Stimulated activated naive B cell treated with anti-CD40 and anti-IgM and Interleukin-4, amounts not matched to agents 10 μg/mL and 1 μg/mL and 100 μg/mL, for 72 hours (primary cell): ENCODE data around the gene OR51F2.
"Not testable (repeated sequence)": the region's sequence is repeated elsewhere in the genome, so short reads cannot be mapped to it uniquely, and the experiment has no call there.

Experiments used
- ATAC-seq, 2 donors: fragments of 150-1000 bp; cut with Tn5 transposase; replicated peaks; 2 replicates each; pipeline ENCODE4 v1.10.0; 2021; ENCODE audit warnings: moderate library complexity in 1 of 2
- DNase-seq: peaks from one replicate; pipeline ENCODE4 v3.0.0; 2021
- H3K27ac Mint-ChIP-seq: one replicate; pipeline ENCODE4 v1.8.0; 2022; ENCODE audit warnings: mild to moderate bottlenecking, mixed read lengths
- H3K27me3 Mint-ChIP-seq, 2 donors: one replicate each; pipeline ENCODE4 v1.8.0; 2022; ENCODE audit warnings: mixed read lengths in 2 of 2
- H3K36me3 Mint-ChIP-seq, 2 donors: one replicate each; pipeline ENCODE4 v1.8.0; 2022; ENCODE audit warnings: mixed read lengths in 2 of 2, mild to moderate bottlenecking in 1 of 2
- H3K4me1 Mint-ChIP-seq, 2 donors: one replicate each; pipeline ENCODE4 v1.8.0; 2022; ENCODE audit warnings: mixed read lengths in 2 of 2, mild to moderate bottlenecking in 1 of 2
- H3K4me3 Mint-ChIP-seq, 2 donors: one replicate each; pipeline ENCODE4 v1.8.0; 2022; ENCODE audit warnings: mild to moderate bottlenecking in 2 of 2, mixed read lengths in 2 of 2, moderate library complexity in 1 of 2
- H3K9me3 Mint-ChIP-seq, 2 donors: one replicate each; pipeline ENCODE4 v1.8.0; 2022; ENCODE audit warnings: mixed read lengths in 2 of 2, mild to moderate bottlenecking in 1 of 2

Gene OR51F2

GRCh38 chr11:4851033-4851432 is 29.9 kb downstream of the OR51F2 start:
- Mint-ChIP-seq H3K4me1 (no peaks in the 10 kb centered on the region), H3K27me3 (peaks cover 9 to 14% of the 10 kb centered on the region in 2 donors), H3K4me3 (no peak overlapping the region), H3K9me3 (no peaks in the 10 kb centered on the region), H3K27ac (no peak overlapping the region), H3K36me3 (no peaks in the 10 kb centered on the region)
- DNase-seq (no peak), ATAC-seq (no peak)

- not testable (repeated sequence) for H3K4me1 Mint-ChIP-seq, H3K27me3 Mint-ChIP-seq, H3K9me3 Mint-ChIP-seq, H3K4me3 Mint-ChIP-seq, ATAC-seq, DNase-seq, H3K27ac Mint-ChIP-seq, H3K36me3 Mint-ChIP-seq
Observed at GRCh38 chr11:4854286-4854685, 33.2 kb downstream of the OR51F2 start.

- Mint-ChIP-seq H3K36me3 (no peaks in the 10 kb centered on the region), H3K9me3 (peaks cover 0 to 6% of the 10 kb centered on the region in 2 donors), H3K4me3 (no peak overlapping the region), H3K27me3 (no peaks in the 10 kb centered on the region), H3K27ac (no peak overlapping the region), H3K4me1 (no peaks in the 10 kb centered on the region)
- no peak for ATAC-seq
- DNase-seq = no peak
Observed at GRCh38 chr11:4862447-4863236, 41.5 kb downstream of the OR51F2 start.

GRCh38 chr11:4863876-4864275 is 42.8 kb downstream of the OR51F2 start:
- no peak for ATAC-seq
- no peaks in the 10 kb centered on the region for H3K4me1 Mint-ChIP-seq
- H3K9me3 Mint-ChIP-seq = peaks cover 0 to 8% of the 10 kb centered on the region in 2 donors
- DNase-seq = no peak
- no peak overlapping the region for H3K4me3 Mint-ChIP-seq
- H3K27me3 Mint-ChIP-seq = no peaks in the 10 kb centered on the region
- H3K36me3 Mint-ChIP-seq = no peaks in the 10 kb centered on the region
- no peak overlapping the region for H3K27ac Mint-ChIP-seq

GRCh38 chr11:4865855-4866254 is 44.7 kb downstream of the OR51F2 start:
- DNase-seq (no peak), ATAC-seq (no peak)
- Mint-ChIP-seq H3K9me3 (peaks cover 0 to 8% of the 10 kb centered on the region in 2 donors), H3K4me3 (no peak overlapping the region), H3K36me3 (no peaks in the 10 kb centered on the region), H3K4me1 (no peaks in the 10 kb centered on the region), H3K27me3 (no peaks in the 10 kb centered on the region), H3K27ac (no peak overlapping the region)
